IMR-90 (cell line): ENCODE results near the gene DGAT2L6. TPM values are rescaled to one million over a fixed set of nuclear protein-coding genes. Genes with fewer than 3 reads are reported as not detected.

ENCODE experiments used
- ATAC-seq: fragments of 200-7000 bp; cut with Tn5 transposase; 2 replicates; pipeline ENCODE4 v1.9.1; 2020; ENCODE audit warnings: low read depth, mild to moderate bottlenecking, moderate library complexity
- BruUV-seq: library from RNA; stranded (reverse); fragments of 400-500 nt; replicated peaks from 2 replicates; lab custom pipeline; 2021; lab: Mats Ljungman, UMichigan
- CTCF ChIA-PET: fragments of 300-600 bp; formaldehyde crosslinking; extraction: SDS; loops from one replicate; lab custom pipeline; 2021; ENCODE audit warnings: antibody characterized with exemption; lab: Yijun Ruan, JAX
- POLR2A ChIA-PET: fragments of 300-600 bp; sonication (Branson Sonifier 250); formaldehyde crosslinking; loops from one replicate; lab custom pipeline; 2022; ENCODE audit warnings: antibody characterized with exemption; ENCODE audit not compliant: unreplicated experiment; lab: Charles Lee
- DNase-seq: peaks from one replicate; pipeline ENCODE4 v3.0.0; 2013
- H2AFZ ChIP-seq: replicated peaks from 2 replicates; pipeline ENCODE3; 2013; ENCODE audit warnings: low read length, mild to moderate bottlenecking; ENCODE audit not compliant: poor library complexity
- H2AK5ac ChIP-seq: 2 replicates; pipeline ENCODE4 v1.6.1; 2013; ENCODE audit warnings: low read depth, low read length, inconsistent platforms
- H2AK9ac ChIP-seq: replicated peaks from 2 replicates; pipeline ENCODE3; 2013; ENCODE audit warnings: mild to moderate bottlenecking, low read depth, low read length, moderate library complexity; ENCODE audit not compliant: poor library complexity
- H2BK120ac ChIP-seq: 2 replicates; pipeline ENCODE4 v1.6.1; 2013; ENCODE audit warnings: low read depth, low read length, inconsistent platforms
- H2BK15ac ChIP-seq: 3 replicates; pipeline ENCODE4 v1.6.1; 2013; ENCODE audit warnings: low read depth, low read length, inconsistent platforms
- H2BK20ac ChIP-seq: 2 replicates; pipeline ENCODE4 v1.6.1; 2013; ENCODE audit warnings: low read depth, mild to moderate bottlenecking, inconsistent platforms, low read length, moderate library complexity
- H2BK5ac ChIP-seq: 2 replicates; pipeline ENCODE4 v1.6.1; 2013; ENCODE audit warnings: mild to moderate bottlenecking, low read depth, low read length, inconsistent platforms; ENCODE audit not compliant: poor library complexity, severe bottlenecking
- H3K14ac ChIP-seq: replicated peaks from 2 replicates; pipeline ENCODE4 v1.6.1; 2013; ENCODE audit warnings: low read depth, low read length, inconsistent platforms
- H3K18ac ChIP-seq: 2 replicates; pipeline ENCODE4 v1.6.1; 2013; ENCODE audit warnings: low read depth, low read length, control low read depth
- H3K23ac ChIP-seq: 2 replicates; pipeline ENCODE4 v1.6.1; 2013; ENCODE audit warnings: low read depth, low read length, inconsistent platforms
- H3K27ac ChIP-seq: 2 replicates; pipeline ENCODE4 v1.5.1; 2013; ENCODE audit warnings: mild to moderate bottlenecking, control low read depth, low read length; ENCODE audit not compliant: insufficient read depth
- H3K27me3 ChIP-seq: 2 replicates; pipeline ENCODE4 v1.6.1; 2013; ENCODE audit warnings: low read length; ENCODE audit not compliant: control insufficient read depth, insufficient read depth
- H3K36me3 ChIP-seq: 2 replicates; pipeline ENCODE4 v1.6.1; 2013; ENCODE audit warnings: low read length, mixed read lengths; ENCODE audit not compliant: control insufficient read depth, insufficient read depth
- H3K4ac ChIP-seq: 2 replicates; pipeline ENCODE4 v1.6.1; 2013; ENCODE audit warnings: low read depth, low read length, inconsistent platforms
- H3K4me1 ChIP-seq: 2 replicates; pipeline ENCODE4 v1.6.1; 2013; ENCODE audit warnings: low read length, mixed read lengths; ENCODE audit not compliant: control insufficient read depth, insufficient read depth
- H3K4me2 ChIP-seq: 2 replicates; pipeline ENCODE4 v1.6.1; 2013; ENCODE audit warnings: low read depth, mild to moderate bottlenecking, control low read depth, low read length, moderate library complexity
- H3K4me3 ChIP-seq: 2 replicates; pipeline ENCODE4 v1.5.1; 2013; ENCODE audit warnings: low read depth, mild to moderate bottlenecking, control low read depth, low read length, moderate library complexity; ENCODE audit not compliant: insufficient read depth
- H3K56ac ChIP-seq: 2 replicates; pipeline ENCODE4 v1.6.1; 2013; ENCODE audit warnings: low read length, inconsistent platforms; ENCODE audit not compliant: insufficient read depth; ENCODE audit errors: extremely low read depth
- H3K79me1 ChIP-seq, 2 experiments: 2 replicates each; pipeline ENCODE4 v1.6.1; 2013; ENCODE audit warnings: low read length in 2 of 2, inconsistent platforms in 1 of 2, low read depth in 1 of 2
- H3K9ac ChIP-seq: 2 replicates; pipeline ENCODE4 v1.6.1; 2013; ENCODE audit warnings: low read depth, low read length, control low read depth
- H3K9me1 ChIP-seq: 2 replicates; pipeline ENCODE4 v1.6.1; 2013; ENCODE audit warnings: low read length, inconsistent platforms; ENCODE audit not compliant: insufficient read depth
- H3K9me3 ChIP-seq: 2 replicates; pipeline ENCODE4 v1.6.1; 2013; ENCODE audit warnings: low read length; ENCODE audit not compliant: control insufficient read depth, insufficient read depth
- H4K20me1 ChIP-seq: 2 replicates; pipeline ENCODE4 v1.6.1; 2013; ENCODE audit warnings: low read length, inconsistent platforms; ENCODE audit not compliant: insufficient read depth
- H4K5ac ChIP-seq: 2 replicates; pipeline ENCODE4 v1.6.1; 2013; ENCODE audit warnings: mild to moderate bottlenecking, low read depth, low read length, control low read depth
- H4K8ac ChIP-seq, 2 experiments: 2 replicates each; pipeline ENCODE4 v1.6.1; 2013; ENCODE audit warnings: low read depth in 2 of 2, low read length in 2 of 2, control low read depth in 1 of 2, inconsistent platforms in 1 of 2
- H4K91ac ChIP-seq: 2 replicates; pipeline ENCODE4 v1.6.1; 2013; ENCODE audit warnings: low read depth, low read length, inconsistent platforms; ENCODE audit not compliant: insufficient read depth
- FOS ChIP-seq: fragments of 150-350 bp; IDR thresholded peaks from 2 replicates; pipeline ENCODE4 v1.6.1; 2016; ENCODE audit warnings: low read depth, low read length
- MAZ ChIP-seq: IDR thresholded peaks from 2 replicates; pipeline ENCODE4 v1.6.1; 2012; ENCODE audit warnings: low read depth, mild to moderate bottlenecking, low read length, improper control_type of control experiment, moderate library complexity, borderline replicate concordance
- NFE2L2 ChIP-seq: fragments of 150-350 bp; IDR thresholded peaks from 2 replicates; pipeline ENCODE4 v1.6.1; 2016; ENCODE audit warnings: low read depth, mild to moderate bottlenecking, low read length
- WGBS, 2 experiments: methylation state at CpG; one replicate each; pipeline versions ENCODE4 v1.1.5 to v1.1.7; 2013; ENCODE audit warnings: missing lambda C conversion rate in 2 of 2; ENCODE audit not compliant: insufficient read length in 1 of 2; ENCODE audit errors: extremely low coverage in 2 of 2; 5-methylcytosine and 5-hydroxymethylcytosine counted together
- dilution Hi-C: fragments of 300-500 bp; cut with HindIII; formaldehyde crosslinking; loops from one replicate; pipeline ENCODE4 v1.14.3; 2018; ENCODE audit warnings: low sequenced_read_pairs; ENCODE audit not compliant: unreplicated experiment
- in situ Hi-C: fragments of 300-500 bp; cut with MboI; formaldehyde crosslinking; loops from 3 replicates; pipeline ENCODE4 v1.14.3; 2019; ENCODE audit warnings: low sequenced_read_pairs, inconsistent platforms, mixed read lengths
- intact Hi-C: fragments of 100-400 bp; cut with micrococcal nuclease; formaldehyde crosslinking; loops from 2 replicates; pipeline ENCODE4 v1.10.0; 2022
- polyA plus RNA-seq, 3 experiments: library from polyadenylated mRNA; depleted of rRNA; stranded (reverse); fragments of >200 nt; gene quantifications; 2 replicates each; pipeline ENCODE4 v1.2.3, GENCODE V29; 2012; ENCODE audit warnings: low replicate concordance in 1 of 3
- total RNA-seq: library from RNA; depleted of rRNA; stranded (reverse); fragments of >200 nt; gene quantifications from 2 replicates; pipeline ENCODE4 v1.2.3, GENCODE V29; 2012
- TF ChIP-seq, protein P1 (sequence below): fragments of 150-350 bp; IDR thresholded peaks from 2 replicates; pipeline ENCODE4 v1.6.1; 2016; ENCODE audit warnings: low read depth, mild to moderate bottlenecking, low read length, moderate library complexity, borderline replicate concordance

The DGAT2L6 gene
- total and polyA plus RNA-seq, 2 of the 4 experiments (the other 2 are of a cell fraction): not detected

DNA sequence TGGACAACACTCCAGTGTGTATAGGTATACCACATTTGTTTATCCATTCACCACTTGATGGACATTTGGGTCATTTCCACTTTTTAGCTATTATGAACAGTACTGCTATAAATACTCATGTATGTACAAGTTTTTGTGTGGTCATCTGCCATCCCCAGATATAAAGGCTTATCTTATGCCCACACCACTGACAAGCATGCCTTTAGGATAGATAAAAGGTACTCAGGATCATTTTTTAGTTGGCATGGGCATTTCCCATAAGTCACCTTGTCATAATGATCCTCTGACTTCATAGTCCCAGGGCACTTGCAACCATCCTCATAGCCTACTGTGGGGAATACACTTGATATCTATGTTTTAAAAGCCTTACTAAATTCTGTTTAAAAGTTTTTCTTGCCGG is 63.5 kb downstream of the DGAT2L6 start:
- ATAC-seq (no peak), DNase-seq (no peak)
- Histone ChIP-seq H3K27me3 (peaks cover 23% of the 10 kb centered on the region), H3K36me3 (no peaks in the 10 kb centered on the region), H2AK5ac (no peak overlapping the region), H3K4me1 (no peaks in the 10 kb centered on the region), H3K9me1 (no peaks in the 10 kb centered on the region), H3K27ac (no peak overlapping the region), H3K23ac (no peak overlapping the region), H3K56ac (no peak overlapping the region), H2AK9ac (no peak overlapping the region), H2BK20ac (no peak overlapping the region), H3K9ac (no peak overlapping the region), H4K5ac (no peak overlapping the region), H2BK120ac (no peak overlapping the region), H4K91ac (no peak overlapping the region), H3K4me3 (no peak overlapping the region), H2BK5ac (no peak overlapping the region), H3K4me2 (no peak overlapping the region), H3K14ac (no peak overlapping the region), H3K4ac (no peak overlapping the region), H2BK15ac (no peak overlapping the region), H3K79me1 (no peaks in the 10 kb centered on the region), H3K9me3 (no peaks in the 10 kb centered on the region), H4K8ac (no peak overlapping the region), H2AFZ (no peak overlapping the region), H4K20me1 (no peaks in the 10 kb centered on the region), H3K18ac (no peak overlapping the region)
- intact Hi-C loops: no loop called here
- dilution Hi-C loops: no loop called here
- WGBS, 2 experiments: no CpG with 5 or more reads among the region's 1 CpG
- TF ChIP-seq FOS (no peak), NFE2L2 (no peak), MAZ (no peak)
- TF ChIP-seq, protein P1, sequence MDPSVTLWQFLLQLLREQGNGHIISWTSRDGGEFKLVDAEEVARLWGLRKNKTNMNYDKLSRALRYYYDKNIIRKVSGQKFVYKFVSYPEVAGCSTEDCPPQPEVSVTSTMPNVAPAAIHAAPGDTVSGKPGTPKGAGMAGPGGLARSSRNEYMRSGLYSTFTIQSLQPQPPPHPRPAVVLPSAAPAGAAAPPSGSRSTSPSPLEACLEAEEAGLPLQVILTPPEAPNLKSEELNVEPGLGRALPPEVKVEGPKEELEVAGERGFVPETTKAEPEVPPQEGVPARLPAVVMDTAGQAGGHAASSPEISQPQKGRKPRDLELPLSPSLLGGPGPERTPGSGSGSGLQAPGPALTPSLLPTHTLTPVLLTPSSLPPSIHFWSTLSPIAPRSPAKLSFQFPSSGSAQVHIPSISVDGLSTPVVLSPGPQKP: no peak
- CTCF ChIA-PET: interaction anchor here (0.7 kb wide), 1 partner anchor 11 kb away, joined by 3 read pairs; no protein-coding TSS in a partner anchor
- POLR2A ChIA-PET: no interaction called here
- BruUV-seq: no TSS peak
- in situ Hi-C loops: no loop called here
